ENCODE results near the gene LARP4B.

LARP4B gene

GRCh38 chr10:816958-817357, 114.5 kb downstream of the LARP4B start:
- no peak overlapping the region for H3K27ac ChIP-seq (ENCODE audit: low read length)
- no peaks in the 10 kb centered on the region for H3K9me3 ChIP-seq (ENCODE audit: insufficient read depth, low read length)
- H3K4me2 ChIP-seq (ENCODE audit: low read length), result no peak overlapping the region
- no peak overlapping the region for H3K9ac ChIP-seq (ENCODE audit: low read length)
- H3K79me2 ChIP-seq (ENCODE audit: low read length), result peaks cover 8% of the 10 kb centered on the region; the same call in 1 of the 2 replicates
- peaks cover 24% of the 10 kb centered on the region for H3K4me1 ChIP-seq (ENCODE audit: low read length)
- H3K27me3 ChIP-seq (ENCODE audit: low read depth, low read length), result no peaks in the 10 kb centered on the region
- TF ChIP-seq CTCF (IDR thresholded peaks at IDR 0.05; ENCODE audit: low read depth, low read length) (no peak), EZH2phosphoT487 (IDR thresholded peaks at IDR 0.05; ENCODE audit: low read depth) (no peak)
- no peak overlapping the region for H2AFZ ChIP-seq (ENCODE audit: low read depth, low read length)
- H4K20me1 ChIP-seq (ENCODE audit: insufficient read depth, low read length), result peaks cover 8% of the 10 kb centered on the region
- H3K4me3 ChIP-seq (ENCODE audit: low read length), result no peak overlapping the region
- peaks cover 56% of the 10 kb centered on the region for H3K36me3 ChIP-seq (replicated peaks; ENCODE audit: low read depth, low read length)

GRCh38 chr10:816091-816477, 115.4 kb downstream of the LARP4B start:
- TF ChIP-seq EZH2phosphoT487 (IDR thresholded peaks at IDR 0.05; ENCODE audit: low read depth) (no peak), CTCF (IDR thresholded peaks at IDR 0.05; ENCODE audit: low read depth, low read length) (no peak)
- Histone ChIP-seq H3K9ac (ENCODE audit: low read length) (no peak overlapping the region), H3K27me3 (ENCODE audit: low read depth, low read length) (no peaks in the 10 kb centered on the region), H3K79me2 (ENCODE audit: low read length) (peaks cover 8% of the 10 kb centered on the region; the same call in 1 of the 2 replicates), H4K20me1 (ENCODE audit: insufficient read depth, low read length) (peaks cover 8% of the 10 kb centered on the region), H3K4me1 (ENCODE audit: low read length) (peaks cover 24% of the 10 kb centered on the region), H3K9me3 (ENCODE audit: insufficient read depth, low read length) (no peaks in the 10 kb centered on the region), H3K4me2 (ENCODE audit: low read length) (no peak overlapping the region), H2AFZ (ENCODE audit: low read depth, low read length) (no peak overlapping the region), H3K27ac (ENCODE audit: low read length) (no peak overlapping the region), H3K4me3 (ENCODE audit: low read length) (no peak overlapping the region), H3K36me3 (replicated peaks; ENCODE audit: low read depth, low read length) (peaks cover 59% of the 10 kb centered on the region)

- Histone ChIP-seq H3K9ac (ENCODE audit: low read length) (no peak overlapping the region), H4K20me1 (ENCODE audit: insufficient read depth, low read length) (peaks cover 8% of the 10 kb centered on the region), H3K4me1 (ENCODE audit: low read length) (peaks cover 24% of the 10 kb centered on the region), H3K36me3 (replicated peaks; ENCODE audit: low read depth, low read length) (peaks cover 59% of the 10 kb centered on the region), H3K4me2 (ENCODE audit: low read length) (no peak overlapping the region), H3K27ac (ENCODE audit: low read length) (no peak overlapping the region), H3K79me2 (ENCODE audit: low read length) (peaks cover 8% of the 10 kb centered on the region; the same call in 1 of the 2 replicates), H3K4me3 (ENCODE audit: low read length) (no peak overlapping the region), H2AFZ (ENCODE audit: low read depth, low read length) (no peak overlapping the region), H3K27me3 (ENCODE audit: low read depth, low read length) (no peaks in the 10 kb centered on the region), H3K9me3 (ENCODE audit: insufficient read depth, low read length) (no peaks in the 10 kb centered on the region)
- TF ChIP-seq CTCF (IDR thresholded peaks at IDR 0.05; ENCODE audit: low read depth, low read length), result no peak
- TF ChIP-seq EZH2phosphoT487 (IDR thresholded peaks at IDR 0.05; ENCODE audit: low read depth), result no peak
These were observed 116.0 kb downstream of the LARP4B start for GRCh38 chr10:815338-816090.

GRCh38 chr10:814536-815302, 116.8 kb downstream of the LARP4B start:
- Histone ChIP-seq H3K27ac (ENCODE audit: low read length) (no peak overlapping the region), H3K9me3 (ENCODE audit: insufficient read depth, low read length) (no peaks in the 10 kb centered on the region), H3K79me2 (ENCODE audit: low read length) (peaks cover 8% of the 10 kb centered on the region; the same call in 1 of the 2 replicates), H3K9ac (ENCODE audit: low read length) (no peak overlapping the region), H3K4me3 (ENCODE audit: low read length) (no peak overlapping the region), H4K20me1 (ENCODE audit: insufficient read depth, low read length) (peaks cover 8% of the 10 kb centered on the region), H2AFZ (ENCODE audit: low read depth, low read length) (no peak overlapping the region), H3K4me1 (ENCODE audit: low read length) (peaks cover 20% of the 10 kb centered on the region), H3K36me3 (replicated peaks; ENCODE audit: low read depth, low read length) (peaks cover 52% of the 10 kb centered on the region), H3K27me3 (ENCODE audit: low read depth, low read length) (no peaks in the 10 kb centered on the region), H3K4me2 (ENCODE audit: low read length) (no peak overlapping the region)
- TF ChIP-seq EZH2phosphoT487 (IDR thresholded peaks at IDR 0.05; ENCODE audit: low read depth) (no peak), CTCF (IDR thresholded peaks at IDR 0.05; ENCODE audit: low read depth, low read length) (no peak)
